ENCODE measurements around the gene SRGAP2C.
A peak's percentile ranks its signal among the peaks of the same experiment; 100 is the strongest.
"Not testable (repeated sequence)": the region's sequence is repeated elsewhere in the genome, so short reads cannot be mapped to it uniquely, and the experiment has no call there.

The SRGAP2C gene

DNA sequence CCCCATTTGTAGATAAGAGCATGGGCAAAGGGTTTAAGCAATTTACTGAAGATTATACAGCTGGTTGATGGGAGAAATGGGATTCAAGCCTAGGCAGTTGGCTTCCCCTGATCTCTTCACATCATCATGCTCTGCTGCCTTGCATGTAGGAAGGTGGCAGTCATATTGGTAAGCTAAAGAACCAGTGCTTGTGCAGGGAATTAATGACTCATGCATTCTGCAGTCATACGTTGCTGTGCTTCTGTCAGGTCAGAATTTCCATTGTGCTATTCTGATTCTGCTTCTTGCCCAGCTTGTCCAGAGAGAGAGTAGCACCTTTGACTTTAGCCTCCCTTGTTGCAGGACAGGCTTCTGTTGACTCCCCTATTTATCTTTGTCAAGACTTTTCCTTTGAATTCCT is 153.2 kb downstream of the SRGAP2C start:
- not testable (repeated sequence) for DNase-seq (ENCODE audit: low read depth)

DNA sequence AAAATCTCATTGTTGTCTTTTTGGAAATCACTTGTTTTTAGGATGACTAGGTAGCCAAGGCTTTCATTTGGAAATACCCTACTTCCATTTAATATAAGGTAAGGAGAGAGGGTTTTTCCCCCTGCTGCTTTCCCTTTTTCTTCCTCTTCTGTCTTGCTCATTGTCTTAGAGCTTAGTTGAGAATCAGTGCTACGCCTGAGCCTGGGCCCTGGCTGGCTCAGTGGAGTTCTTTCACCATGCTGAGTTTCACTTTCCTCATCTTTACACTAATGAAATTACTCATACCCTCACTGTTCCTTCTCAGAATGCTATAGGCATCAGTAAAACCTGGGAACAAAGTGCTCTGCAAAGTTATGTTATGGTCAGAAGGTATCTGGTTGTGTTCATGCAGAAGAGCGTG is 154.8 kb downstream of the SRGAP2C start:
- not testable (repeated sequence) for DNase-seq (ENCODE audit: low read depth)

DNA sequence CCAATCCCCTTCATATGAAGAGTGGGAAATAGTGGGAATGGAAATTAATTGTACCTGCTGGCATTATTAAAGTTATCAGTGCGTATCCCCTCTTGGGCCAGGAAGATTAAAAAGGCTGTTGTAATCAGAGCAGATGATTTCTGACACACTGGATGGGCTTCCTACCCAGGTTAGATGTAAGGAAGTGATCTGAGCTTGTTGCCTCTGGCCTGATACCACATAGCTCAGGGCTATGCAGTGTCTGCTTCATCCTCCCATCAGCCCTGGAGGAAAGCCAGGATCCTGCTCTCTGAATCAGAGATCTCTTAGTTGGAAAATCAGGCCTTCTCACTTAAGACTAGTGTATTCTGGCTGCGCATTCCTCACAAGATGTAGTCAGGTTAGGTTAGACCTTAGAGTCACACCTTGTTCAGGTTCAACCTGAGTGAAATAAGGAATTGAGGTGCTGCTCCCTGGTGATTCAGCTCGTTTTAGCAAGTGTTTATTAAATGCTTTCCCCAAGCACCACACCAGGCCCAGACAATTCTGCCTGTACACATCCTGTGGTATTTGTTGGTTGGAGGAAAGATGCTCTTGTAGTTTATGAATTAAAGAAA is 158.6 kb downstream of the SRGAP2C start:
- DNase-seq (ENCODE audit: low read depth), result not testable (repeated sequence)

DNA sequence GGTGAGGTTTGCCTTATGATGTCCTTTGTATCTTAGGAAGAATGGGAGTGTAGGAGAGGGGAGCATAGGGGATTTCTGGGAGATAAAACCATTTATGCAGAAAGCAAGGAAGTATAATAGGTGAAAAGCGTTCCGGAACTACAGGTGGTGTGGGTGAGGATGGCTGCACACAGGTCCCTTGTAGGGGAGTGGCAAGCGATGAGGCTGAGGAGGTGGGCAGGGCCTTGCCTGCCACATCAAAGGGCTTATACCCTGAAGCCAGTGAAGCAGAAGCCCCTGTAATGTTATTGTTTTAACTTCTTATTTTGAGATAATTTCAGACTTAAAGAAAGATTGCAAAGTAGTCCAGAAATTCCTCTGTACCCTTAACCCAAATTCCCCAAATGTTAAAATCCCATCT is 159.6 kb downstream of the SRGAP2C start:
- DNase-seq (ENCODE audit: low read depth), result not testable (repeated sequence)

DNA sequence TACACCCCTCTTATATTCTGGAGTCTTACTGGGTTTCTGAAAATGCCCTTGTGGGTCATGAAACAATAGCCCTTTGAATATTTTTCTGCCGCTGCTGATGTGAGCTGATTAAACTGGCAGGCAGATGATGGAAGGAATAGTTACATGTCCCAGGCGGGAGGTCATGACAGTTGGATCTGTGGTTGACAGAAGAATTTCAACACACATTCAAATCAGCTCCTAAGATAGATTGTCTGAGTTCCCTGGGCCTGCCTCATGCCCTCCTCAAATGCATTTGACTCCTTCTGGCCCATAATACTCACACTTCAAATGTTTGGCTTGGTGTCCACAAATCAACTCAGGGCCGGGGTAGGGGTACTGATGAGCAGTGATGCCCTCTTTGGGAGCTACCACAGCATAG is 161.9 kb downstream of the SRGAP2C start:
- not testable (repeated sequence) for DNase-seq (ENCODE audit: low read depth)

DNA sequence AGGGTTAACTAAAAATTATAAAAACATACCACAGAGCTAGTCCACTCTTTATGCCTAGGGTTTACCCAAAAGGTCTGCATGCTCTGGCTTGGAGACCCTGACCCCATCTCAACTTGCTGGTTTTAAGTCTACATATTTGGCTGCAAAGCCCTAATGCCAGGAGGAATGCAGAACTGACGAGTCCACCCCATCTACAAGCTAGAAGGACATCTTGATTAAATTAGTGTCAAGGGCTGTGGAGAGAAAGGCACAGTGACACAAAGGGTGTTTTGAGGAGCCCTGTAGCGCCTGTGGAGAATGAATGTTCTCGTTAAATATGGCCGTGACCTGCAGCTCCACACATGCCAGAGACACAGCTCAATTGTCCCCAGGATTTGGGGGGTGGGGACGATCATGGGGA is 162.7 kb downstream of the SRGAP2C start:
- not testable (repeated sequence) for DNase-seq (ENCODE audit: low read depth)

DNA sequence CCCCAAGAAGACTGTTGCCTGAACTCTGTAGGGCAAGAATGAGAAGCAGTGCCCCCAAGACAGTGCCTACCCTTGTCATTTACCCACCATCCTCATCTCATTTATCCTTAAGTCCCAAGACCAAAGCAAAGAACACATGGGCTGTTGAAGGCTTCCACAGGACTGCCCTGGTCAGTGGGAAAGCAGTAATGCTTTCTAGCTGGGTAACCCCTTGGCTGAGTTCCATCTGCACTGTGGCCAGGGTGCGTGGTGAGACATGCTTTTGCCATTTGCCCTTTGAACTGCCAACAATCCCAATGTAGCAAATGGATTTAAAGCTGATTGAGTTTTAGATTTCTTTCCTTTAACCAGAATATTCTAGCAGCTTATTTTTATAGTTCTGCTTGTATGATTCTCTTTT is 163.3 kb downstream of the SRGAP2C start:
- DNase-seq (ENCODE audit: low read depth), result not testable (repeated sequence)

DNA sequence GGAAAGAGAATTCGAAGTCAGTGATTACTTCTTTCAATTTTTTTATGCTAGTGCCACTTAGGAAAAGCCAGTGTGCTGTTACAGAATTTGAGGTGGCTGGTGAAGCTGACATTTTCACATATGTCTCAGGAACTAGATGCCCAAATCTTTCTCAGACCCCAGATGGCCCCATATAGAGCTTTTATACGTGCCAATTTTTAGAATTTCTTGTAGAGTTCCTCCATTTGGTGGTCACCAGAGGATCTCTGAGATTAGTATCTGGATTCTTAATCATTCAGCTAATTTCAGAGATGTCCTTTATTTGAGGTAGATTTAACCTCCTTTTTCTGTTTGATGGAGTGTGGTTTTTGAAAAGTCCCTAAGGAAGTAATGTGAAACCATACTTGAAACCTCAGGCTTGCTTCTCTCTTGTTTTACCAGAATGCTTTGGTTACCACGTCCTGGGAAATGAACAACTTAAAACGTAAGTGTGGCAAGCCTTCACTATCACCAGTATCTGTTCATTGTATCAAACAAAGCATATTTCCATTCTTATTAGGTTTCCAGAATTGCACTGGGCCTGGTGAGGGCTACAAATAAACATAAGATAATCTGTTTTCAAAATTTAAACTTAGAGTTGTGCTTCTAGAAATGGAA is 164.7 kb downstream of the SRGAP2C start:
- DNase-seq (ENCODE audit: low read depth), result not testable (repeated sequence)

DNA sequence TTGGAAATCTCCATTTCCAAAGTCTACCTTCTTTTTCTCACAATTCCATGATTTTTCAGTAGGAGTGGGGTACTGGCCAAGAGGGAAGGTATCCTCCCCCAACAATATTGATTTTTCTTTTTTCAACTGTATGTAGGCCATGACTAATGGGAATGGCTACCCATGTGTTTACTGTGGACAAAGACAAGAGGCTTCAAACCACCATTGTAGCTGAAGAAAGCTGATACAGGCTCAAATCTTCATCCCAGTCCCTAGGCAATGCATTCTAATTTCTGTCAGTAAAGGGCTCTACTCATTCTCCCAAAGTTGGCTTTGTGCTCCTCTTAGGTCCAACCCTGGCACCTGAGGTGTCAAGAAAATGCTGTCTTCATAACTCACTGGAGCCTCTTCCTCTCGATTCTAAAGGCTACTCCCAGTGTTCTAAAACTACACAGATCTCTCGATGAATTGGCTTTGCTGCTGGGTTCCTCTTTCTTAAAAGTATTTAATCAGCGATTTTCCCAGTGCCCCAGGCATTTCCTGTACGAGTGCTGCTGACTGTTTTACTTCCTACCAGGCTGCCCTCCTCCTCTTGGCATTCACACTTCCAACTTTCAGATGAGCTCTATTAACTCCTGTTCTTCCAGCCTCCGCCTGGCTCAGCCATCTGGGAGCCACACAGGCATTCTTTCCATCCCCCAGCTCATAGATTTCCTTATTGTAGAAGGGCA is 171.1 kb downstream of the SRGAP2C start:
- not testable (repeated sequence) for DNase-seq (ENCODE audit: low read depth)

DNA sequence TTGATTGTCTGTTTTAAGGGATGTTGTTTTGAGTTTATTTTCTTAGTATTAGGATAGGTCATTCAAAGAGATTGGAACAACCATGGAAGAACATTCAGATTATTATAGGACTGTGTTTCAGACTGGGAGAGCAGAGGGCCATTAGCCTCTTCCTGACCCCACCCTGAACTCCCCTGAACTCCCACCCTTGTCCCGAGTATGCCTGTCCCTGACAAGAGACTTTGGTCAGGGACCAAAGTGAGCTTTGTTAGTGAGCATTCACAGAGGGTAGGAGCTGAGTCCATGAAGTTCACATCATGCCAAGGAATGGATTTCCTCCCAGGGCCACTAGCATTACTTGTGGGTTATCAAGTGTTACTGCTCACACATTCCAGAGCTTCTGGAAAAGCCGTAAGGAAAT is 172.0 kb downstream of the SRGAP2C start:
- not testable (repeated sequence) for DNase-seq (ENCODE audit: low read depth)

DNA sequence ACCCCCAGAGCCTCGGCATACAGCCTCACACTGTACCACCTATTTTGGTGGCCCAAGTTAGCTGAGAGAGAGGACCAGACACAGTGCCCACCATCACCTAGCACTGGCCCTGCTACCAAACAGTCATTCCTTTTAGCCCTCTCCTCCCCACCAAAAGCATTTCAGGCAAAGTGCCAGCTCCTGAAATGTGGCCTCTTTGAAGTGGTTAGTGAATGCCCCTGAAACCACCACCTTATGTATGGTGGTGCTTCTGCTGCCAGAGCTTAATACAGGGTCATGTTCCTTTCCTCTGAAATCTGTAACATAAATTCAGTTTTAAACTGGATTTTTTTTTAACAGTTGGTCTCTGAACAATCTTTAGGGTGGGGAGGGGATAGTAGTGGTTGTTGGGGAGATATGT is 175.8 kb downstream of the SRGAP2C start:
- not testable (repeated sequence) for DNase-seq (ENCODE audit: low read depth)

DNA sequence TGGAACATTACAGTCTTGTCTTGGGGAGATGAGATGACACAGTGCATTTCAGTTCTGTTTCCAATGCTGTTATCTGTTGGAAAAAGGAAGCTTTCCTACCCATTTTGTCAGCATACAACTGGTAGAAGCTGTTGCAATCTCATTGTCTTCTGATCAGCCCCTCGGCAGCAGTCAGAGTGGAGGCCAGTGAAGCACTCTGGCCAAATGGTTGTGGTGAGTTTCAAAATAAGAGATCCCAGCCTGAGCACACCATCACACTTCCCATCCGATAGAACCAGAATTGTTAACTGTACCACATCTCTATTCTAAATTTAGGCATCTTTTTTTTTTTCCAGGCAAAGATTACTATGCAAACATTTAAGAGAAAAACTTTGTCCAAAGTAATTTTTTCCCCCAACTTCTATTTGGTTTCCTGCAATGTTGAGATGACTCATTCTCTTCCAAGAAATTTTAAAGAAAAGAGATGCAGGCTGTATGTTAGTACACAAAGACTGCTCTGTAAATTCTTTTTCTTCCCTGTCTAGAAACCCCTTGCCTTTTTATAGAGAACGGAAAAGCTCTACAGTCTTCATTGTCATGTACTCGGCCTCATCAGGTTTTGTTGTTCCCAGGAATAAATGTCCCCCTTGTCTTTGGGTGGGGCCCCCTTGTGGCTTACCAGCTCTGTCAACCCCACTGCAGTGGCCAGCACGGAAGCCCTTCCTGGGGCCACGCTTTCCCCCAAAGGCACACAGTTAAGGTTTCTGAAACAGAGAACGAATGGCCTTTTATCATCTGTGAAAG is 176.9 kb downstream of the SRGAP2C start:
- DNase-seq (ENCODE audit: low read depth), result not testable (repeated sequence)

DNA sequence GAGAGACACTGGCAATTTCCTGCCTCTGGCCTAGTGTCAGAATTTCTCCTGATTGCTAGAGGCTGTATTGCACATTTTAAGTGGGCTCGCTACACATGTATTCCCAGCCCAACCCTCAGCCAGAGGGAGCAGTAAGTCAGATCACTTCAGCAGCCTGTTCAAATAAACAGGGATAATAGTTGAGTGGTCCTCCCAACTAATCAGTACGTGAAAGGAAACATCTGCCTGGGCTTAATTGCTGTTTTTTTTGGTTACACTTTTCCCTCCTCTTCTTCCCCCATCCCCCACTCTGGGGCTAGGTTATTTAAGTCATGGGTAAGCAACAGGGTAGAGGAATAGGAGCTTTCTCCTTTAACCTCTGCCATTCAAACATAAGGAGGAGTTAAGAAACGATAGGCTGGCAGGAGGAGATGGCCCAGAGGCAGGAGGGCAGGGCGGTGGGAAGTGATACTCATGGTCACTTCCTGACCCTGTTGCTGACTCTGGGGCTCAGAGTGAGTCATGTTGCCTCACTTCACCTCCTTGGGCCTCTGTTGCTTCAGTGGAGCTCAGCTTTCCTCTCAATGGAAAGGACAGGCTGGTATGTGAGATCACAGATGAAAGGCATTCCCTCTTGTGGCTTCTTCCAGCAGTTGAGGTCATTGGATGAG is 177.6 kb downstream of the SRGAP2C start:
- DNase-seq (ENCODE audit: low read depth), result not testable (repeated sequence)

DNA sequence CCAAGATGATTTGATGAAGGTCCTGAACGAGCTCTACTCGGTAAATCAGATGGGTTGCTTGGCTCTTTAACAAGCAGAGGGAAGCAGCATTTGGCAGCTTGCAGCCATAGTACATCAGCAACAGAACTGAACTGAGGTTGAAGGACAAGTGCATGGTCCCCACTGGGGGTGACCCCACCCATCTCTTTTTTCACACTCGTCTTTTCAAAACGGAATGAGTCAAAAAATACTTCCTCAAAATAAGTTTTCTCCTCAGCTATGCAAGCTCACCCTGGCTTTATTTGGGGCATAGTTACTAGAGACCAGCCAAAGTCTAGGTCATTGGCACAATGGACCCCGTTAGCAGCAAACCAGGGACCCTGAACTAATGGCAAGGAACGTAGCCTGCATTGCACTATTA is 180.5 kb downstream of the SRGAP2C start:
- not testable (repeated sequence) for DNase-seq (ENCODE audit: low read depth)

DNA sequence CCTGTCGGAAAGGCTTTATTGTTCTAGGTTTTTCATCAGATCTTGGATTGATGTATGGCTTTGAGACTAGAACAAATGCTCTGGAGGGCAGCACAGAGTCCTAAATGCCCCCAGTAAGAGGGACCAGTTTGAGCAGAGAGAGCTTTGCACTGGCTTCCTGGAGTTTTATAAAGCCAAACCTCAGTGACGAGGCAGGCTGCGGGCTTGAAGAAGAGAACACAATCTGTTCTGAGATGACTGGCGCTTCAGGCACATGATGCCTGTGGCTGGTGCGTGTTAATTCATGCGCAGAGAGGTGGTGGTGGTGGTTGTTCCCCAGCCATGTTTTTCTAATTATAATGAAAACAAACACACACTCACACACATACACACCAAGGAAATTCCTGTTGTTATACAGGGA is 180.9 kb downstream of the SRGAP2C start:
- peak; percentile 3 for DNase-seq (ENCODE audit: low read depth)

DNA sequence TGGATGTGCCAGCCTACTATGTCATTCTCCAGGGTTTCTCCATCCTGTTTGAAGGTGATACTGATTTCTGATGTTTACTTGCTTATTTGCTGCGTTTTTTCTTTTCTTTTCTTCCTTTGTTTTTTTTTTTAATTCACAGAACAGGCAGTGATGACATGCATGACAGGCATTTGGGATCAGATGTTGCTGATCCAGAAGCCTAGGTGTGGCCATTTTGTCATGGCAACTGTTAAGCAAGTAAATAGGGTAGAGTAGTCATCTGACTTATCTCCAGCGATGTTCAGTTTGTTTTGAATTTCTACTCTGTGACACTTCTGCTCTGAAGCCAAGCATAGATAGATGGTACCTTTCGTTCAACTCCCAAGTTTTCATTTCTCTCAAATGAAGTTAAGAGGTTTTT is 181.4 kb downstream of the SRGAP2C start:
- DNase-seq (ENCODE audit: low read depth), result not testable (repeated sequence)

DNA sequence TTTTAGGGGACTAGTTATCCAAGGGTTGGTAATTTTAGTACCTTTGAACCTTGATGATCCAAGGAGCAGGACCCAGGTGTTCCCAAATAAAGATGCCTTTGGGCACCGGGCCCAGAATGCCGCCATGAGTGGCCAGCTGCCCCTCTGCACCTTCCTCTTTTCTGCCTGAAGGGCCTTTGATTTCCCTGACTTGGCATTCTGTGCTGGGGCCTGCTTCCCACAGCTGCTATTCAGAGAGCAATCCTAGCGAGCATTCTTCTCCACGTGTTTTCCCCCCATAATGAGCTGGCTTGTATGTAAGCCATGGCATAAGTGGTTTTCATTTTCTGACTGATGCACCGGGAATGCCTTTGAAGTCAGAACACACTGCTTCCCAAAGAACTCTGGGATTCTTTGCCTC is 184.1 kb downstream of the SRGAP2C start:
- not testable (repeated sequence) for DNase-seq (ENCODE audit: low read depth)

DNA sequence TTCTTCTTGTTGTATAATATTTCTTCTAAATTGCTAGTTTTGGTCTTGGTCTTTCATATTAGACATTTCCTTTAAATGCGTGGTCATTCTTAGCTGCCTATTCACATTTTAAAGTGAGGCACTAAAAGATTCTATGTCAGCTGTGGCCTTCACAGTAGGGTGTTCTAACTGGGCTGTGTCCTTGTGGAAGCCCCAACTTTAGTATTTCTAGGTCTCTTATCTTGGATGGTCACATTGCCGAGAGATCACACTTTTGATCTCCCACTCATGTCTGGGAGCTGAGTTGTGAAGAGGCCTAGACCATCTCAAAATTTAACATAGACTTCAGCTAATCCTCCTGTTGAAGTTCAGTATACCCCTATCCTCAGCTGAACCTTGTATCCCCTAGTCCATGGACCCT is 185.2 kb downstream of the SRGAP2C start:
- not testable (repeated sequence) for DNase-seq (ENCODE audit: low read depth)

DNA sequence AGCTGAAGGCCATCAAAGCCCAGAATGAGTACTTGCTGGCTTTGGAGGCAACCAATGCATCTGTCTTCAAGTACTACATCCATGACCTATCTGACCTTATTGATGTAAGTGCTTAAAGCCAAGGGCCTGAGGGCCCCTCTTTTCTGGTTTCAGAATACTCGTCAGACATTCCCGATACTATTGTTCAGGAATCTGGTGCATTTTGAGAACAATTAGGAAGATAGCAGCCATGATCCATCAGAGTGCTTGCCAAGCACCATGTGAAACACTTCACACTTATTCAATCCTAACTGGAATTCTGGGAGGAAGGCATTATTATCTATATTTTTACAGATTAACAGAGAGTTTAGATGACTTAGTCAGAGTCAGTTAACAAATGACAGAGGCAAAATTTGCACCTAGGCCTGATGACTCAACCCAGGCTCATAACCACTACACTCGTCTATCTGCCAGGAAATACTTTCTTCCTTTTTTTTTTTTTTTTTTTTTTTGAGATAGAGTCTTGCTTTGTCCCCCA is 190.1 kb downstream of the SRGAP2C start:
- not testable (repeated sequence) for DNase-seq (ENCODE audit: low read depth)

DNA sequence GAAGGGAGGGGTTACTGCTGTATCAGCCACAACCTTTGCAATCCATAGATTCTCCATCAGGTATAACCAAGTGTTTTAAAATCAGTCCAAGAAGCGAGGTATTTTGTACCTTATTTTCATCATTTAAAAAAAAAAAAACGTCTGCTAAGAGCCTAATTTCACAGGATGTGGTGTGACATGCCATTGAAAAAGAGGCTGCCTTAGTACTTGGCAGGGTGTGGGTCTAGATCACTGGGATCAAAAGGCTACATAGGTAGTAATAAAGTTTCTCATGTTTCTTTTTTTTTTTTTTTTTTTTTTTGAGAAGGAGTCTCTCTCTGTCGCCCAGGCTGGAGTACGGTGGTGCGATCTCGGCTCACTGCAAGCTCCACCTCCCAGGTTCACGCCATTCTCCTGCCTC is 192.2 kb downstream of the SRGAP2C start:
- DNase-seq (ENCODE audit: low read depth), result not testable (repeated sequence)

DNA sequence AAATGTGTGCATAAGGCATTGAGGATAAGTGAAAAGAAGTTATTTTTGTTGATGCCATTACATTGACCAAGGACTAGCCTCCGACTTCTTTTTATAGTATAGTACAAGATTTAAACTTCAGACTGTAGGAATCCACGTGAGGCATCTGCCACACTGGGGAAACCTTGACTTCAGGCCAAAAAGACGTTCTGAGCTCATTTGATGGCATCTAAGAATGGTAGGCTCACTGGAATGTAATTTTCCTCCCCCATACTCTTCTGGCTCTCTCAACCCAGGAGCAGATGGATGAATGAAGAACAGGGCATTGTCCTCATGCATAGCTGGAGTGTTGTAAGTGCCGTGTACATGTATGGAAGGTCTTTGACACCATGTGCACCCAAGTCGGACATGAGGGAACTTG is 194.0 kb downstream of the SRGAP2C start:
- not testable (repeated sequence) for DNase-seq (ENCODE audit: low read depth)

DNA sequence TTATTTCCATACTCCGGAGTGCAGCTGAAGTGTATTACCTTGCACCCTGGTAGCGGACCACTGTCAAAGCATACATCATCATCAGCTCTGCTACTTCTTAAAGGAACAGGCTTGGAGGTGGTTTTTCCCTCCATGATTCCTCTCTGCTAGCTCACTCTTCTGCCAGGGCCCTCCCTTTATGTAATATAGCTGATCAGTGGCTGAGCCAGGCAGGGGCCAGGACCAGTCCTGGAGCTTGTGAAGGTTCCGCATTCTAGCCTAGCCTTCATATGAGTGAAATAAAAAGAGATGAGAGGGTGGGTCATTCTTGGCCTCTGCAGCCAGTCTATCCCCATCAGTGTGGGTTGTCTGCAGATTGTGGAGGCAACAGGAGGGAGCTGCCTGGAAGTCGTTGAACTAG is 200.0 kb downstream of the SRGAP2C start:
- DNase-seq (ENCODE audit: low read depth), result not testable (repeated sequence)
